ENCODE measurements around the gene MACF1. TPM values are rescaled to one million over a fixed set of nuclear protein-coding genes. Genes with fewer than 3 reads are reported as not detected.

MACF1 gene
- total RNA-seq, 1 experiment from 2014 or later: 190 TPM

GRCh38 chr1:39178541-39179431 lies 25.7 kb upstream of the MACF1 start:
- Histone ChIP-seq H4K8ac (replicated peaks; ENCODE audit: insufficient read length, low read depth, low read length) (no peak overlapping the region), H4K20me1 (ENCODE audit: control insufficient read depth, insufficient read depth, insufficient read length) (no peaks in the 10 kb centered on the region), H3T11ph (ENCODE audit: low read length) (no peak overlapping the region), H2AFZ (ENCODE audit: low read length) (no peak overlapping the region), H3K9ac (ENCODE audit: extremely low read depth, insufficient read length, low read length) (no peak overlapping the region), H3K18ac (ENCODE audit: insufficient read length, low read depth, low read length) (no peak overlapping the region), H3K27ac (ENCODE audit: insufficient read length, low read depth, low read length) (no peak overlapping the region), H2BK12ac (ENCODE audit: insufficient read length, low read depth, low read length) (no peak overlapping the region), H2BK120ac (ENCODE audit: low read depth, low read length, poor library complexity, severe bottlenecking) (no peak overlapping the region), H3K4me1 (ENCODE audit: insufficient read depth, low read length) (peaks cover 10% of the 10 kb centered on the region; the same call in 1 of the 2 replicates), H3K56ac (ENCODE audit: insufficient read length, low read depth, low read length) (no peak overlapping the region), H2BK5ac (ENCODE audit: insufficient read length, low read length) (no peak overlapping the region), H4K91ac (ENCODE audit: insufficient read length, low read depth, low read length) (no peak overlapping the region), H3K79me2 (ENCODE audit: insufficient read depth, low read length) (peaks cover 23% of the 10 kb centered on the region; the same call in 1 of the 2 replicates), H3K4ac (ENCODE audit: low read depth, low read length) (no peak overlapping the region), H3K14ac (ENCODE audit: insufficient read depth, low read length) (no peak overlapping the region), H3K4me2 (ENCODE audit: insufficient read depth, insufficient read length, low read length) (no peak overlapping the region), H4K5ac (ENCODE audit: insufficient read length, low read depth, low read length) (no peak overlapping the region), H3K23ac (ENCODE audit: insufficient read length, low read depth, low read length) (no peak overlapping the region), H3K23me2 (ENCODE audit: insufficient read length, low read depth, low read length, poor library complexity, severe bottlenecking) (no peaks in the 10 kb centered on the region), H3K9me3 (ENCODE audit: control insufficient read depth, low read depth, low read length) (no peaks in the 10 kb centered on the region), H3K27me3 (ENCODE audit: insufficient read depth, low read length) (no peaks in the 10 kb centered on the region), H3K79me1 (ENCODE audit: insufficient read depth, low read depth, low read length, poor library complexity, severe bottlenecking) (no peaks in the 10 kb centered on the region), H2BK20ac (ENCODE audit: low read depth, low read length, poor library complexity, severe bottlenecking) (no peak overlapping the region), H2AK5ac (ENCODE audit: insufficient read length, low read length) (no peak overlapping the region), H2BK15ac (ENCODE audit: low read depth, low read length) (no peak overlapping the region)
- no peak for DNase-seq
- Mint-ChIP-seq H3K9me3 (peaks cover 0 to 3% of the 10 kb centered on the region in 2 experiments; a peak in 2 of 5 replicates), H3K4me3 (no peak overlapping the region), H3K27ac (peak overlapping the region in 2 of 3 experiments; percentile 69 to 72; a peak in 4 of 7 replicates), H3K4me1 (peaks cover 51 to 53% of the 10 kb centered on the region in 2 experiments), H3K36me3 (ENCODE audit: insufficient read depth in 1 of 3, low read depth in 3 of 3) (peaks cover 6 to 9% (median 8%) of the 10 kb centered on the region in 3 experiments), H3K27me3 (ENCODE audit: low read depth) (no peaks in the 10 kb centered on the region)
- no CpG with 5 or more reads among the region's 6 CpGs for WGBS (ENCODE audit: extremely low coverage, insufficient read length, low lambda C conversion rate)
- TF ChIP-seq CTCF (conservative IDR thresholded peaks at IDR 0.05): no peak
